ENCODE results near the gene AP4B1.
"Not testable (repeated sequence)": the region's sequence is repeated elsewhere in the genome, so short reads cannot be mapped to it uniquely, and the experiment has no call there.

AP4B1 gene

DNA sequence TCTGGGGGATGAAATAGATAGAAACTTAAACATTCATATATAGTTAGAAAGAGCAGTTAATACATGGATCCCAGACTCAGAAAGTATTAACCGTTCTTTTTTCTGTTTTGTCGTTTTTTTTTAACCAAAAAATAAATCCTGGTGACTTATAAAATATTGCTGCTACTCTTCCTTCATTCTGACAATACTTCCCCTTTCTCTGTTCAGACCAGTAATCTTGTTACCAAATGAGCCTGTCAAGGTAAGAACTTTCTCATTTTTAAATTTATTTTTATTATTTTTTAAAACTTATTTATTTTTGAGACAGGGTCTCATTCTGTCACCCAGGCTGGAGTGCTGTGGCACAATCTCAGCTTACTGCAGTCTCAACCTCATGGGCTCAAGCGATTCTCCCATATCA lies 46.8 kb downstream of the AP4B1 start:
- DNase-seq (ENCODE audit: low read depth), result no peak

- DNase-seq (ENCODE audit: low read depth), result no peak
Observed at GRCh38 chr1:113856401-113856790, 48.2 kb downstream of the AP4B1 start.

DNA sequence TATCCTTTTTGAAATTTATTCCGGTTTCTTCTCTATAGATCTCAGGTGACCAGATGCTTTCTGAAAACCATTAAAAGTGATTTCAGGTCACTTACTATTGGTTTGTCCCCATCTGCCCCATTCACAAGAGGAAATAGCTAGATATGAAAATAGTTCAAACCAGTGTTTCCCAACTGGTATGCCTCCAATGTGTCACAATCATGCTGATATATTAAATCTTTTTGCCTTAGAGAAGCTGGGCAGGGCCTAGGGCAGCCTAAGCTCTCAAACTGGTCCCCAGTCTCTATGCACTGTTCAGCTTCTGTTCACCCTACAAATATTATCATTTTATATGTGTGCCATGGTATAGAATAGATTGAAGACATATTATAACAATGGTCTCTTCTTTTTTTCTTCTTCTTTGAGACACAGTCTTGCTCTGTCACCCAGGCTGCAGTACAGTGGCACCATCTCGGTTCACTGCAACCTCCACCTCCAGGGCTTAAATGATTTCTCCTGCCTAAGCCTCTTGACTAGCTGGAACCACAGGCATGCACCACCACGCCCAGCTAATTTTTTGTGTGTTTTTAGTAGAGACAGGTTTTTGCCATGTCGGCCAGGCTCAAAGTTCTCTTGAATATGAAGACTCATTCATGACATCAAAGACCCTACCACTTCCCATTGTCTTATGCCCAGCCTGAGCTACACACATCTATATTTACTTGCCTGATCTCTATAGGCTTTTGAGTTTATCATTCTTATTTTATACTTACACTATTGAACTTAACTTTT lies 48.8 kb downstream of the AP4B1 start:
- DNase-seq (ENCODE audit: low read depth), result no peak

DNA sequence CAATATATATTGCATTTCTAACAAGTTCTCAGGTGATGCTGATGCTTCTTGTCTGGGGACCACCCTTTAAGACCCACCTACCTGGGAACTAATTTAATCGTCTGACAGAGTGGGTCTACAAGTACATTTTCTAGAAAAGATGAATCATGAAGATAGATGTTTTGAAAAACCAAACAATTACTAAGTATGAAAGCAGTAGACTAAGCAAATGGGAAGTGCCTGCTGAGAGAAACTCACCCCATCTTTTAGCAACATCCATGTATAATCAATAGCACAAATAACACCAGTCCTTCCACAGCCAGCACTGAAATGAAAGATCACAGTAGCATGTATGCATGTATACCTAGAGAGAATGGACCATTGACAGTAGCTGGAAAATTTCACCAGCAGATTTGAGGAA lies 50.4 kb downstream of the AP4B1 start:
- DNase-seq (ENCODE audit: low read depth), result no peak

- DNase-seq (ENCODE audit: low read depth), result not testable (repeated sequence)
Observed at GRCh38 chr1:113852694-113853093, 51.9 kb downstream of the AP4B1 start.

- no peak for DNase-seq (ENCODE audit: low read depth)
Observed at GRCh38 chr1:113850127-113850796, 54.3 kb downstream of the AP4B1 start.

DNA sequence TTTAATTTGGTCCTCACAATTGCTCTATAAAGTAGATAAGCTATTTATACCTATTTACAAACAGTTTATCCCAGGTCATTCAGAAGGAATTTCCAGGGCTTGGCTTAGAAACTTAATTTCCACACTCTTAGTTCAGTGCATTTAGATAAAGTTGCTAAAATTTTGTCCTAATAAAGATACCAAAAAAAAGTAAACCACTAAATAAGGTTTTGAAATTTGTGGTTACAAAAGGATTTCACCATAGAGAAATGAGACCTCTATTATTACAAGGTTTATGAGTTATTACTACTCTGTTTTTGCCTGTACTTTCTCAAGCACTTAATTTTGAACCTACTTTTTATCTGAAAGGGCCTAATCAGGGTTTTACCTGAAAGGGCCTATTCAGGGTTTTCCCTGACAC lies 55.5 kb downstream of the AP4B1 start:
- DNase-seq (ENCODE audit: low read depth), result no peak

GRCh38 chr1:113846391-113847035 lies 58.1 kb downstream of the AP4B1 start:
- DNase-seq (ENCODE audit: low read depth), result no peak
